HEK293T (cell line): ENCODE results near the gene PANX2.

Experiments used
- CTCF ChIA-PET: fragments of 350-600 bp; formaldehyde crosslinking; extraction: SDS; loops from one replicate; lab custom pipeline; 2021; ENCODE audit warnings: antibody characterized with exemption, inconsistent platforms; lab: Yijun Ruan, JAX
- POLR2A ChIA-PET: fragments of 350-600 bp; formaldehyde crosslinking; extraction: SDS; loops from one replicate; lab custom pipeline; 2020; ENCODE audit warnings: antibody characterized with exemption, inconsistent platforms; lab: Yijun Ruan, JAX
- DNase-seq: peaks from one replicate; pipeline ENCODE4 v3.0.0; 2012; ENCODE audit warnings: mixed read lengths; ENCODE audit errors: extremely low spot score
- ARNT ChIP-seq: fragments of 450-650 bp; IDR thresholded peaks from 2 replicates; pipeline ENCODE4 v1.6.1; 2017; ENCODE audit warnings: mild to moderate bottlenecking
- BHLHE40 ChIP-seq: fragments of 450-650 bp; IDR thresholded peaks from 2 replicates; pipeline ENCODE4 v1.6.1; 2016; ENCODE audit warnings: mild to moderate bottlenecking, moderate library complexity, borderline replicate concordance
- CTBP1 ChIP-seq: fragments of 450-650 bp; IDR thresholded peaks from 2 replicates; pipeline ENCODE4 v1.6.1; 2016; ENCODE audit warnings: borderline replicate concordance
- ELF4 ChIP-seq: fragments of 450-650 bp; IDR thresholded peaks from 2 replicates; pipeline ENCODE4 v1.6.1; 2017; ENCODE audit warnings: antibody characterized with exemption
- FOXA1 ChIP-seq: fragments of 450-650 bp; IDR thresholded peaks from 2 replicates; pipeline ENCODE4 v1.6.1; 2016; ENCODE audit warnings: mild to moderate bottlenecking
- FOXK2 ChIP-seq: fragments of 450-650 bp; IDR thresholded peaks from 2 replicates; pipeline ENCODE4 v1.6.1; 2016; ENCODE audit warnings: mild to moderate bottlenecking
- FOXM1 ChIP-seq: fragments of 450-650 bp; IDR thresholded peaks from 2 replicates; pipeline ENCODE4 v1.6.1; 2017; ENCODE audit warnings: mild to moderate bottlenecking, borderline replicate concordance
- HDGF ChIP-seq: fragments of 450-650 bp; IDR thresholded peaks from 2 replicates; pipeline ENCODE4 v1.6.1; 2017; ENCODE audit warnings: antibody characterized with exemption, borderline replicate concordance
- L3MBTL2 ChIP-seq: fragments of 450-650 bp; conservative IDR thresholded peaks from 2 replicates; pipeline ENCODE4 v1.6.1; 2016; ENCODE audit warnings: mild to moderate bottlenecking
- LEF1 ChIP-seq: fragments of 450-650 bp; IDR thresholded peaks from 2 replicates; pipeline ENCODE4 v1.6.1; 2017; ENCODE audit warnings: mild to moderate bottlenecking, borderline replicate concordance
- NFRKB ChIP-seq: fragments of 450-650 bp; IDR thresholded peaks from 2 replicates; pipeline ENCODE4 v1.6.1; 2016; ENCODE audit warnings: mild to moderate bottlenecking, moderate library complexity
- PKNOX1 ChIP-seq: fragments of 450-650 bp; IDR thresholded peaks from 2 replicates; pipeline ENCODE4 v1.6.1; 2016
- SP1 ChIP-seq: fragments of 450-650 bp; IDR thresholded peaks from 2 replicates; pipeline ENCODE4 v1.6.1; 2017
- SUZ12 ChIP-seq: fragments of 450-650 bp; IDR thresholded peaks from 2 replicates; pipeline ENCODE4 v1.6.1; 2016; ENCODE audit warnings: mild to moderate bottlenecking
- TARDBP ChIP-seq: fragments of 450-650 bp; IDR thresholded peaks from 2 replicates; pipeline ENCODE4 v1.6.1; 2016
- ZNF384 ChIP-seq: fragments of 450-650 bp; IDR thresholded peaks from 2 replicates; pipeline ENCODE4 v1.6.1; 2016

The PANX2 gene

DNA sequence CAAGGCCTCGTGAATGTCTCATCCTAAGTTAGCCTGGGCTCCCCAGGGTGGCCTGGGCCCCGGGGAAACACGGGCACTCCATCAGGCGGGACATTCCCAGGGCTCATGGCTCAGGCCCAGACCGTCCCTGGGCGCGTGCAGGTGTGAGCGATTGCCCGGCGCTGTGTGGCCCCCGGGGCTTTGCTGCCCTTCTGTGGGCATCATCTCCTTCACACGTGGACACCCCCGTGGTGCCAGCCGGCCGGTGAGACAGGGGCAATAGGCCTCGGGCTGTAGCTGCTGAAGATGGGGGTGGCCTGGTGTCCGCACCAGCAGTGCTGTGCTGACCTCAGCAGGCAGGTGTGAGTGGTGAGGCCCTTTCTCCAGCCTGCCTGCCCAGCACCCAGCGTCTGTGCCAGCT, 25.7 kb downstream of the PANX2 start:
- ChIA-PET CTCF (no interaction called here), POLR2A (interaction anchor here (1.0 kb wide), 1 partner anchor 46 kb away, joined by 4 read pairs; no protein-coding TSS in a partner anchor)
- TF ChIP-seq NFRKB (no peak), LEF1 (no peak), PKNOX1 (no peak), SUZ12 (no peak), BHLHE40 (no peak), ZNF384 (no peak), CTBP1 (no peak), L3MBTL2 (no peak), HDGF (no peak), FOXM1 (no peak), FOXA1 (no peak)
- no peak for DNase-seq

GRCh38 chr22:50197000-50197800, 26.7 kb downstream of the PANX2 start:
- no peak for TF ChIP-seq LEF1
- no peak for TF ChIP-seq SUZ12
- no peak for TF ChIP-seq SP1
- no peak for TF ChIP-seq HDGF
- TF ChIP-seq FOXK2: no peak
- no peak for TF ChIP-seq ZNF384
- TF ChIP-seq PKNOX1: no peak
- DNase-seq: no peak
- POLR2A ChIA-PET: interaction anchor here (1.0 kb wide), 1 partner anchor 47 kb away, joined by 4 read pairs; no protein-coding TSS in a partner anchor
- CTCF ChIA-PET: no interaction called here

- POLR2A ChIA-PET: no interaction called here
- TF ChIP-seq ZNF384 (no peak), BHLHE40 (no peak), FOXA1 (no peak), HDGF (no peak), PKNOX1 (no peak), L3MBTL2 (no peak), NFRKB (no peak), TARDBP (no peak), FOXM1 (no peak), CTBP1 (no peak), ELF4 (no peak)
Measured at GRCh38 chr22:50197856-50198623, 27.5 kb downstream of the PANX2 start.

DNA sequence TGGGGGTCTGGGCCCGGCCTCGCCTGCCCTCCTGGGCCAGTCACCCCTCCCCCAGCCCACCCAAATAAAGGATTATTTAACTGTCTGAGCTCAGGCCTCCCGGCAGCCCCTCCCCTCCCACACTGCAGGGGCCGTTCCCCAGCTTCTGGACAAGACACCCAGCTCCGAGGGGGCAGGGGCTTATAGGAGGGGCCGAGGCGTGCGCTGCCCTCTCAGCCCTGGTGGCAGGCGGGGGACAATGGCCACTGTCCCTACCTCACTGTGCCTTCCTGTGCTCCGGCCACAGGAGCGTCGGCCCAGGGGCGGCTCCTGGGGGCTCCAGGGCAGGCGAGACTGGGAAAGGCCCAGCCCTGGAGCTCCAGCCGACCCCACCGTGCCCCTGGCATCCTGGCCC, 28.1 kb downstream of the PANX2 start:
- DNase-seq: no peak
- CTCF ChIA-PET: no interaction called here
- no peak for TF ChIP-seq ARNT
- TF ChIP-seq ZNF384: no peak
- no peak for TF ChIP-seq FOXA1
- TF ChIP-seq CTBP1: no peak
- no peak for TF ChIP-seq SUZ12
- no peak for TF ChIP-seq SP1
- no peak for TF ChIP-seq FOXK2
- TF ChIP-seq BHLHE40: no peak
- TF ChIP-seq L3MBTL2: no peak
- no peak for TF ChIP-seq FOXM1
- no peak for TF ChIP-seq NFRKB
- no peak for TF ChIP-seq HDGF
- no peak for TF ChIP-seq PKNOX1
- TF ChIP-seq LEF1: no peak
- no peak for TF ChIP-seq TARDBP
- no peak for TF ChIP-seq ELF4
- POLR2A ChIA-PET: no interaction called here

More at GRCh38 chr22:50197856-50198623, 27.5 kb downstream of the PANX2 start:
- DNase-seq: no peak
- CTCF ChIA-PET: no interaction called here

- ChIA-PET POLR2A (interaction anchor here (1.5 kb wide), 1 partner anchor 9 kb away, joined by 5 read pairs; no protein-coding TSS in a partner anchor), CTCF (no interaction called here)
- TF ChIP-seq PKNOX1 (no peak), ELF4 (no peak), TARDBP (no peak), BHLHE40 (no peak), CTBP1 (no peak), SP1 (no peak), FOXK2 (no peak), ARNT (no peak), HDGF (no peak)
- DNase-seq: no peak
Measured at GRCh38 chr22:50199251-50199721, 28.8 kb downstream of the PANX2 start.
